Psoas muscle (tissue), 8 donors: ENCODE data around the gene ANGEL1. TPM values are rescaled to one million over a fixed set of nuclear protein-coding genes. Genes with fewer than 3 reads are reported as not detected.

ENCODE experiments used
- ATAC-seq, 4 donors: fragments of 200-7000 bp; cut with Tn5 transposase; one replicate each; pipeline ENCODE4 v1.9.1; 2020; ENCODE audit warnings: moderate library complexity in 3 of 4, mild to moderate bottlenecking in 2 of 4
- DNase-seq, 2 donors: peaks; one replicate each; pipeline ENCODE4 v3.0.0-alpha.2; 2020
- H3K27ac ChIP-seq: fragments of 200-600 bp; one replicate; pipeline ENCODE4 v1.8.0; 2022
- H3K27me3 ChIP-seq, 3 donors: fragments of 200-600 bp in 1 of 3; one replicate each; pipeline versions ENCODE4 v1.6.1 to v1.8.0; 2013 to 2022; ENCODE audit warnings: low read length in 2 of 3, mild to moderate bottlenecking in 2 of 3, moderate library complexity in 1 of 3; ENCODE audit not compliant: insufficient read depth in 3 of 3
- H3K36me3 ChIP-seq, 2 donors: fragments of 200-600 bp in 1 of 2; one replicate each; pipeline versions ENCODE4 v1.6.1 to v1.8.0; 2013 to 2022; ENCODE audit warnings: low read depth in 1 of 2, mild to moderate bottlenecking in 1 of 2, moderate library complexity in 1 of 2; ENCODE audit not compliant: insufficient read depth in 1 of 2
- H3K4me1 ChIP-seq: fragments of 200-600 bp; one replicate; pipeline ENCODE4 v1.8.0; 2022
- H3K4me3 ChIP-seq: fragments of 200-600 bp; one replicate; pipeline ENCODE4 v1.8.0; 2022; ENCODE audit warnings: mild to moderate bottlenecking
- H3K9me3 ChIP-seq: fragments of 200-600 bp; one replicate; pipeline ENCODE4 v1.8.0; 2022
- WGBS, 3 donors: extraction: QIAGEN DNeasy Blood & Tissue Kit; methylation state at CpG; one replicate each; pipeline versions ENCODE4 v1.1.6 to v1.1.7; 2013; 5-methylcytosine and 5-hydroxymethylcytosine counted together
- intact Hi-C, 2 donors: fragments of 100-400 bp; cut with DNase I; formaldehyde crosslinking; loops; one replicate each; pipeline versions ENCODE4 v1.11.0 to v1.14.2; 2022
- polyA plus RNA-seq, 3 donors: library from polyadenylated mRNA; stranded (reverse); fragments of 200-250 nt; gene quantifications; one replicate each; pipeline ENCODE4 v1.2.3, GENCODE V29; 2013
- total RNA-seq, 4 donors: library from RNA; stranded (reverse); fragmentation: NEBNext Ultra II Directional in 2 of 4; extraction: Animal tissue kit (Norgen Biotek cat#: 25700) in 2 of 4; gene quantifications; one replicate each; pipeline versions ENCODE4 v1.2.1 to v1.2.4, GENCODE V29; 2021 to 2023
- TF ChIP-seq, protein P1 (sequence below): fragments of 200-600 bp; IDR thresholded peaks from one replicate; pipeline ENCODE4 v1.8.0; 2022; ENCODE audit warnings: antibody characterized with exemption
- donor health status: healthy with polysubstance abuse.
- donor health status: DM: no; HTN: no; CAD: no; lungs with moderate emphysema.
- donor health status: Bipolar disorder and iron deficiency.
- donor health status: healthy.
- donor health status: DM: yes; HTN: yes; CAD: no.
- donor health status: DM: no; HTN: no; CAD: no.
- donor health status: DM: no; HTN: no; CAD: no.
- donor health status: DM: yes; HTN: yes; CAD: no.

The ANGEL1 gene
- total and polyA plus RNA-seq, 7 donors = 4.5 to 14.1 (median 10.6) TPM

- TF ChIP-seq, protein P1, sequence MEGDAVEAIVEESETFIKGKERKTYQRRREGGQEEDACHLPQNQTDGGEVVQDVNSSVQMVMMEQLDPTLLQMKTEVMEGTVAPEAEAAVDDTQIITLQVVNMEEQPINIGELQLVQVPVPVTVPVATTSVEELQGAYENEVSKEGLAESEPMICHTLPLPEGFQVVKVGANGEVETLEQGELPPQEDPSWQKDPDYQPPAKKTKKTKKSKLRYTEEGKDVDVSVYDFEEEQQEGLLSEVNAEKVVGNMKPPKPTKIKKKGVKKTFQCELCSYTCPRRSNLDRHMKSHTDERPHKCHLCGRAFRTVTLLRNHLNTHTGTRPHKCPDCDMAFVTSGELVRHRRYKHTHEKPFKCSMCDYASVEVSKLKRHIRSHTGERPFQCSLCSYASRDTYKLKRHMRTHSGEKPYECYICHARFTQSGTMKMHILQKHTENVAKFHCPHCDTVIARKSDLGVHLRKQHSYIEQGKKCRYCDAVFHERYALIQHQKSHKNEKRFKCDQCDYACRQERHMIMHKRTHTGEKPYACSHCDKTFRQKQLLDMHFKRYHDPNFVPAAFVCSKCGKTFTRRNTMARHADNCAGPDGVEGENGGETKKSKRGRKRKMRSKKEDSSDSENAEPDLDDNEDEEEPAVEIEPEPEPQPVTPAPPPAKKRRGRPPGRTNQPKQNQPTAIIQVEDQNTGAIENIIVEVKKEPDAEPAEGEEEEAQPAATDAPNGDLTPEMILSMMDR = no peak
- no peaks in the 10 kb centered on the region for H3K36me3 ChIP-seq
- H3K4me3 ChIP-seq = peak overlapping the region; percentile 75
- WGBS, 3 donors = 15 to 22% (median 16%) methylated on average over 28 of the region's 28 CpGs
- intact Hi-C loops = loop anchor here in 1 of 2 donors (5.0 kb wide), 1 partner anchor 50 kb away; no protein-coding TSS in a partner anchor
- H3K27ac ChIP-seq = no peak overlapping the region
- DNase-seq = no peak
- ATAC-seq = peak in 1 of 4 donors; percentile 14
- H3K27me3 ChIP-seq = peaks cover 0 to 13% (median 4%) of the 10 kb centered on the region in 3 donors
- no peaks in the 10 kb centered on the region for H3K4me1 ChIP-seq
- H3K9me3 ChIP-seq = no peaks in the 10 kb centered on the region
These were observed 50.1 kb downstream of the ANGEL1 start for GRCh38 chr14:76762411-76763095.

DNA sequence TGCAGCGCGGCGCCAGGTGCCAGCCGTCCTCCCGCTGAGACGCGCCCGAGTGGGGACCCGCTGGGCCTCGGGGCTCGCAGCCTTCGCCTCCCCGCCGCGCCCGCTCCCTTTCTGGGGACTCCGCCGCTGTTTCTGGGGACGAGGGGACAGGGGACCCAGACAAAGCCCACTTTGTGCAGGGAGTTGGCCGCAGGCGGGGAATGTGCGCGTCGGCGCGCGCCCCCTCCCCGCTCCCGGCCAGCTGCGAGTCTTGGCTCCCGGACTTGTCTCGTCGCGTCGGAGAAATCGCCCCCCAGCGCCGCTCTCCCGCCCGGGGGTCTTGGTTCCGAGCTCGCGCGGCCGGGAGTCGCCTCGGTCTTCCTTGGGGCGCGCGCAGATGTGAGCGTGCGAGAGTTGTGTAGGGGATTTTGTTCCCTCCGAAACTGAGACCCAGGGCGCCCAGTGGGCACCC, 50.7 kb downstream of the ANGEL1 start:
- no peaks in the 10 kb centered on the region for H3K4me1 ChIP-seq
- no peak for DNase-seq
- H3K27ac ChIP-seq = peak overlapping the region; percentile 56
- intact Hi-C loops = loop anchor here in 1 of 2 donors (5.0 kb wide), 1 partner anchor 50 kb away; no protein-coding TSS in a partner anchor
- WGBS, 3 donors = 0 to 1% (median 0%) methylated on average over 42 to 54 of the region's 54 CpGs
- TF ChIP-seq, protein P1 = no peak
- peak overlapping the region; percentile 75 for H3K4me3 ChIP-seq
- H3K9me3 ChIP-seq = no peaks in the 10 kb centered on the region
- peak in 2 of 4 donors; percentile 16 to 21 for ATAC-seq
- no peaks in the 10 kb centered on the region for H3K36me3 ChIP-seq
- H3K27me3 ChIP-seq = peaks cover 0 to 13% (median 4%) of the 10 kb centered on the region in 3 donors

DNA sequence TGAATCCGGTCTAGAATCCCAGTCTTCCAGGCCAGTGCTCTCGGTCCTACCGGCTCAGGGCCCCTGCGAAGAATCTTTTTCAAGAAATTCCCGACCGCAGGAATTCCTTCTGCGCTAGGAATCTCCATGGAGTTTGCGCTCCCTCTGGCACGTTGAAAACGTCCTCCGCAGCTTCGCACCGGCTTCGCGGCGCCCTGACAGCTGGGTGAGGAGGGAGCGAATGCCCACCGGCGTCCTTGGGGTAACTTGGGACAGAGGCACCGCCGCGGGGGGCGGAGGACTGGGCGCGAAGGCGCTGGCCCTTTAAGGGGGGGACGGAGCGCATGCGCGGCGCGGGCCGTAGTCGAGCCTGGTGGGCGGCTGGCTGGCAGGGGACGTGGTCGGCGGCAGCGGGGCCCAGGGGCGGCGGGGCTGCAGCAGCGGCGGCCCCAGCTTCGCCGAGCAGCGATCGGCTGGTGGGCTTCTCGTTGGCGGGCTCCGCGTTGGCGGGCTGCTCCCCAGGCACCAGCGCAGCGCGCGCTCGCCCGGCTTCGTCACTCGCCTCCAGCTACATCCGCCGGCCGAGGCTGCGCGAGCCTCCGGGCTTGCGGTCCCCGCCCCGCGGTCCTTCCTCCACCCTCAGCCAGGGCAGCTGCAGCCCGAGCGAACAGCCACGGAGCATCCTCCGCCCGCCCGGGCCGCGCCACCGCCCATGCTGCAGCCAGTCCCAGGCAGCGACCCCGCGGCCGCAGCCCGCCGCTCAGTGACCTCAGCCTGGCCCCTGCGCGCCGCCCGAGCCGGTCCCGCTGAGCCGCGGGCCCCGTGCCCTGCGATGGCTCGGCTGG, 51.3 kb downstream of the ANGEL1 start, which contains the start of gene VASH1:
TSS of gene VASH1 (plus strand) at position 333 of the 824 bp plus-strand sequence. CDS start 1,354 bp downstream, outside the sequence.
- DNase-seq (peak; percentile 79 to 82), ATAC-seq (peak; percentile 59 to 81 (median 74))
- Histone ChIP-seq H3K4me1 (no peaks in the 10 kb centered on the region), H3K9me3 (no peaks in the 10 kb centered on the region), H3K27ac (peak within 1 kb of the TSS; percentile 56), H3K36me3 (no peaks in the 10 kb centered on the region), H3K4me3 (peak within 1 kb of the TSS; percentile 75), H3K27me3 (peaks cover 0 to 13% (median 4%) of the 10 kb centered on the region in 3 donors)
- TF ChIP-seq, protein P1 = no peak
- WGBS, 3 donors = 0 to 1% (median 1%) methylated on average over 49 to 96 of the region's 96 CpGs
- intact Hi-C loops = loop anchor here in 1 of 2 donors (5.0 kb wide), 1 partner anchor 49 kb away; no protein-coding TSS in a partner anchor

DNA sequence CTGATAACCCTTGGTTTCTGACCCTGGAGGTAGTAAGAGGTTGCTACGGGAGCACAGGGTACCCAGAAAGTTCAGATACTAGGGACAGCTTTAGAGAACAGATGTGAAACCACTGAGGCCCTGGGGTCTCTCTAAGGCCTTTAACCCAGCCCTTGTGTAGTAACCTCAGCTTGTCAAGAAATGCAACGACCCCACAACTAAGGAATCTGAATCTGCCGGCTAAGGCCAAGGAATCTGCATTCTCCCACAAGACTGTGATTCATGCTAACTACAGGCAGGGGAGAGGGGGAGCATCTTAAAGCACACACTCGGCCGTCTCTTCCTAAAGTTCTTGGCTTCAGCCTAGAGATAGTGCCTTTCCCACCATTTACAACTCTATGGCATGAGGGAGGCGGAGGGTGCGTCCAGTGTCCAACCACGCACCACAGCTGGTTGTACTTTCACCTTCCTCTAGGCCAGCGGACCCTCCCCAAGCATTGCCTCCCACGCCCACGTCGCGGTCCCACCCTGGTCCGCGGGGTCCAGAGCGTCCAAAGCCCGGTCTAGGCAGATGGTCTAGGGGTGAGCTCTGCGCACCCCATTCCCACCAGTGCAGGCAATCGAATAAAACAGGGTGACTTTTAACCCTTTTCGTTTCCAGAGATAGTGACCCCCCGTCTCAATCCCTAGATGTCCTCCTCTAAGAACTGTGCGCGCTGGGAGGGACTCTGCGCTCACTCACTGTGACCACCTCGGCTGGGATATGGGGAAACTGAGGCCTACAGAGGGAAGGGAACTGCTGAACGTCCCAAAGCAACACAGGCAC, 52.1 kb downstream of the ANGEL1 start:
- peaks cover 0 to 13% (median 3%) of the 10 kb centered on the region in 3 donors for H3K27me3 ChIP-seq
- H3K36me3 ChIP-seq = no peaks in the 10 kb centered on the region
- no peaks in the 10 kb centered on the region for H3K9me3 ChIP-seq
- no peak overlapping the region for H3K27ac ChIP-seq
- TF ChIP-seq, protein P1 = no peak
- WGBS, 3 donors = 49 to 55% (median 53%) methylated on average over 25 to 26 of the region's 26 CpGs
- H3K4me3 ChIP-seq = peak overlapping the region; percentile 75
- intact Hi-C loops = loop anchor here in 1 of 2 donors (5.0 kb wide), 1 partner anchor 48 kb away; no protein-coding TSS in a partner anchor
- peaks cover 5% of the 10 kb centered on the region for H3K4me1 ChIP-seq
- peak in 1 of 4 donors; percentile 5 for ATAC-seq
- DNase-seq = no peak
